Pancreas (tissue), 10 donors: ENCODE results near the gene PRRG4. TPM values are rescaled to one million over a fixed set of nuclear protein-coding genes. Genes with fewer than 3 reads are reported as not detected.

ENCODE experiments used
- ATAC-seq, 4 donors: fragments of 200-7000 bp; cut with Tn5 transposase; one replicate each; pipeline versions ENCODE4 v1.8.0 to v1.9.1; 2020; ENCODE audit warnings: mild to moderate bottlenecking in 4 of 4, moderate library complexity in 4 of 4
- DNase-seq, 6 donors: peaks; one replicate each; pipeline ENCODE4 v3.0.0-alpha.2; 2020
- FAIRE-seq: peaks from 2 replicates; lab custom pipeline; 2012; peaks lifted over from hg19 to GRCh38; lab: Jason Lieb, UNC
- H3K27ac ChIP-seq, 4 donors: fragments of 200-600 bp; sonication (generic); 1 replicate in 3 of 4; 2 replicates in 1 of 4; pipeline versions ENCODE4 v1.5.0 to v1.8.0; 2020
- H3K27me3 ChIP-seq, 4 donors: fragments of 200-600 bp; one replicate each; pipeline ENCODE4 v1.8.0; 2021
- H3K36me3 ChIP-seq, 3 donors: fragments of 200-600 bp; sonication (generic) in 1 of 3; one replicate each; pipeline versions ENCODE4 v1.5.0 to v1.8.0; 2020 to 2021
- H3K4me1 ChIP-seq, 3 donors: fragments of 200-600 bp; one replicate each; pipeline ENCODE4 v1.8.0; 2021
- H3K4me3 ChIP-seq, 4 donors: fragments of 200-600 bp; sonication (generic) in 2 of 4; one replicate each; pipeline versions ENCODE4 v1.5.0 to v1.8.0; 2020 to 2021
- H3K9me3 ChIP-seq, 4 donors: fragments of 200-600 bp; one replicate each; pipeline ENCODE4 v1.8.0; 2021
- CTCF ChIP-seq, 4 donors: fragments of 200-600 bp; sonication (generic) in 3 of 4; IDR thresholded peaks; one replicate each; pipeline versions ENCODE4 v1.5.0 to v1.8.0; 2021; ENCODE audit warnings: antibody characterized with exemption in 4 of 4
- WGBS, 2 donors: extraction: QIAGEN DNeasy Blood & Tissue Kit; methylation state at CpG; one replicate each; pipeline ENCODE4 v1.1.7; 2013; 5-methylcytosine and 5-hydroxymethylcytosine counted together
- intact Hi-C, 3 donors: fragments of 100-400 bp; cut with DNase I; formaldehyde crosslinking; loops; one replicate each; pipeline versions ENCODE4 v1.11.1 to v1.14.2; 2022
- polyA plus RNA-seq, 2 donors: library from polyadenylated mRNA; stranded (reverse); fragments of 200-250 nt; gene quantifications; one replicate each; pipeline ENCODE4 v1.2.3, GENCODE V29; 2013
- total RNA-seq, 6 donors: library from RNA; stranded (reverse); fragmentation: NEBNext Ultra II Directional in 4 of 6; extraction: Animal tissue kit (Norgen Biotek cat#: 25700) in 4 of 6; gene quantifications; one replicate each; pipeline versions ENCODE4 v1.2.1 to v1.2.4, GENCODE V29; 2021 to 2023
- donor health status: healthy with polysubstance abuse.
- donor health status: DM: no; HTN: no; CAD: no; lungs with moderate emphysema.
- donor health status: DM: no; HTN: no; CAD: no.
- donor health status: control.
- donor health status: control.
- donor health status: Bipolar disorder and iron deficiency.
- donor health status: DM: yes; HTN: yes; CAD: no.
- donor health status: DM: no; HTN: no; CAD: no.
- donor health status: DM: no; HTN: no; CAD: no.
- donor health status: DM: yes; HTN: yes; CAD: no.

Gene PRRG4
- total and polyA plus RNA-seq, 8 donors: 1.3 to 7.3 (median 2.0) TPM

GRCh38 chr11:32890843-32891656, 61.3 kb downstream of the PRRG4 start:
- H3K36me3 ChIP-seq: no peaks in the 10 kb centered on the region
- peaks cover 5 to 20% (median 15%) of the 10 kb centered on the region in 3 donors for H3K4me1 ChIP-seq
- H3K4me3 ChIP-seq: no peak overlapping the region
- no peak for FAIRE-seq
- no peak for DNase-seq
- H3K9me3 ChIP-seq: no peaks in the 10 kb centered on the region
- 59% methylated on average over 11 of the region's 11 CpGs for WGBS, 2 donors
- ATAC-seq: no peak
- intact Hi-C loops: no loop called here
- no peak overlapping the region for H3K27ac ChIP-seq
- TF ChIP-seq CTCF (IDR thresholded peaks at IDR 0.05): no peak
- no peaks in the 10 kb centered on the region for H3K27me3 ChIP-seq

GRCh38 chr11:32891657-32892354, 62.1 kb downstream of the PRRG4 start:
- intact Hi-C loops: no loop called here
- peaks cover 5 to 20% (median 15%) of the 10 kb centered on the region in 3 donors for H3K4me1 ChIP-seq
- WGBS, 2 donors: 3% methylated on average over 10 of the region's 10 CpGs
- no peaks in the 10 kb centered on the region for H3K9me3 ChIP-seq
- no peak for FAIRE-seq
- peak; percentile 1 to 11 (median 4) for ATAC-seq
- no peak for DNase-seq
- H3K27me3 ChIP-seq: no peaks in the 10 kb centered on the region
- H3K4me3 ChIP-seq: peak overlapping the region; percentile 78 to 98 (median 92)
- H3K27ac ChIP-seq: peak overlapping the region; percentile 91 to 97 (median 94)
- no peak for TF ChIP-seq CTCF (IDR thresholded peaks at IDR 0.05)
- no peaks in the 10 kb centered on the region for H3K36me3 ChIP-seq

- WGBS, 2 donors: 0 to 1% methylated on average over 16 to 90 of the region's 91 CpGs
- peak within 1 kb of the TSS; percentile 91 to 97 (median 94) for H3K27ac ChIP-seq
These were observed 62.8 kb downstream of the PRRG4 start, which contains the start of gene QSER1 for GRCh38 chr11:32892355-32893092. QSER1 (plus strand) TSS chr11:32892811; CDS start chr11:32893126, 315 bp downstream.

GRCh38 chr11:32893093-32893342, 63.3 kb downstream of the PRRG4 start:
- WGBS, 2 donors: 0% methylated on average over 4 to 32 of the region's 32 CpGs
- no peak for ATAC-seq
- DNase-seq: no peak
- intact Hi-C loops: no loop called here
- H3K4me3 ChIP-seq: peak overlapping the region; percentile 91 to 98 (median 92)
- no peaks in the 10 kb centered on the region for H3K27me3 ChIP-seq
- H3K36me3 ChIP-seq: no peaks in the 10 kb centered on the region
- peak overlapping the region; percentile 91 to 97 (median 94) for H3K27ac ChIP-seq
- no peak for TF ChIP-seq CTCF (IDR thresholded peaks at IDR 0.05)
- no peaks in the 10 kb centered on the region for H3K9me3 ChIP-seq
- FAIRE-seq: no peak
- peaks cover 5 to 20% (median 15%) of the 10 kb centered on the region in 3 donors for H3K4me1 ChIP-seq

More at GRCh38 chr11:32892355-32893092, 62.8 kb downstream of the PRRG4 start, which contains the start of gene QSER1:
- intact Hi-C loops: no loop called here
- ATAC-seq (peak; percentile 66 to 84 (median 74)), FAIRE-seq (no peak), DNase-seq (peak; percentile 66 to 85 (median 74))
- H3K36me3 ChIP-seq: no peaks in the 10 kb centered on the region
- no peak for TF ChIP-seq CTCF (IDR thresholded peaks at IDR 0.05)
- H3K4me3 ChIP-seq: peak within 1 kb of the TSS; percentile 91 to 98 (median 92)
- H3K27me3 ChIP-seq: no peaks in the 10 kb centered on the region
- no peaks in the 10 kb centered on the region for H3K9me3 ChIP-seq
- H3K4me1 ChIP-seq: peaks cover 5 to 20% (median 15%) of the 10 kb centered on the region in 3 donors
